Right lobe of liver (tissue), 6 donors: ENCODE data around the gene VEGFD. TPM values are rescaled to one million over a fixed set of nuclear protein-coding genes. Genes with fewer than 3 reads are reported as not detected.
A peak's percentile ranks its signal among the peaks of the same experiment; 100 is the strongest.

Source experiments
- ATAC-seq, 4 donors: fragments of 200-7000 bp; cut with Tn5 transposase; one replicate each; pipeline ENCODE4 v1.9.1; 2020; ENCODE audit warnings: mild to moderate bottlenecking in 4 of 4, moderate library complexity in 4 of 4
- DNase-seq, 3 donors: peaks; one replicate each; pipeline ENCODE4 v3.0.0-alpha.2; 2020
- H3K27ac ChIP-seq, 3 donors: fragments of 200-600 bp; one replicate each; pipeline ENCODE4 v1.8.0; 2022
- H3K27me3 ChIP-seq, 2 donors: fragments of 200-600 bp; one replicate each; pipeline ENCODE4 v1.8.0; 2022
- H3K36me3 ChIP-seq, 4 donors: fragments of 200-600 bp; sonication (generic) in 1 of 4; one replicate each; pipeline versions ENCODE4 v1.5.1 to v1.8.0; 2017 to 2022; ENCODE audit warnings: control low read depth in 1 of 4
- H3K4me1 ChIP-seq, 4 donors: fragments of 200-600 bp; sonication (generic) in 1 of 4; one replicate each; pipeline versions ENCODE4 v1.5.1 to v1.8.0; 2017 to 2022; ENCODE audit warnings: control low read depth in 1 of 4
- H3K4me3 ChIP-seq, 3 donors: fragments of 200-600 bp; one replicate each; pipeline ENCODE4 v1.8.0; 2022
- H3K9me3 ChIP-seq, 4 donors: fragments of 200-600 bp; sonication (generic) in 1 of 4; one replicate each; pipeline versions ENCODE4 v1.5.1 to v1.8.0; 2017 to 2022; ENCODE audit warnings: control low read depth in 1 of 4
- CTCF ChIP-seq, 4 donors: fragments of 200-600 bp in 3 of 4; fragments of 450-650 bp in 1 of 4; IDR thresholded peaks; one replicate each; pipeline versions ENCODE4 v1.5.1 to v1.8.0; 2016 to 2022; ENCODE audit warnings: antibody characterized with exemption in 4 of 4, mild to moderate bottlenecking in 2 of 4
- POLR2A ChIP-seq: fragments of 450-650 bp; IDR thresholded peaks from one replicate; pipeline ENCODE4 v1.6.1; 2017; ENCODE audit warnings: antibody characterized with exemption, mild to moderate bottlenecking
- WGBS: methylation state at CpG from one replicate; pipeline ENCODE4 v1.1.6; 2018; ENCODE audit warnings: low coverage, low lambda C conversion rate; ENCODE audit not compliant: insufficient coverage; ENCODE audit errors: missing lambda C conversion rate; 5-methylcytosine and 5-hydroxymethylcytosine counted together
- intact Hi-C, 2 donors: fragments of 100-400 bp; cut with DNase I; formaldehyde crosslinking; loops; one replicate each; pipeline versions ENCODE4 v1.11.2 to v1.14.1; 2022
- long read RNA-seq: library from polyadenylated mRNA; unstranded; transcript quantifications from one replicate; pipeline ENCODE4 v2.0.0, GENCODE V29; 2019
- total RNA-seq, 6 experiments: library from RNA; depleted of rRNA in 2 of 6; stranded (reverse); fragments of >200 nt in 2 of 6; fragmentation: NEBNext Ultra II Directional in 3 of 6; extraction: Animal tissue kit (Norgen Biotek cat#: 25700) in 3 of 6; gene quantifications; one replicate each; pipeline versions ENCODE4 v1.1.0 to v1.2.4, GENCODE V29; 2016 to 2023
- donor health status: DM: no; HTN: yes; CAD: no.
- donor health status: DM: no; HTN: no; CAD: no.
- donor health status: DM: no; HTN: no; CAD: no.
- donor health status: DM: no; HTN: yes; CAD: no.
- donor health status: DM: no; HTN: yes; CAD: no.

VEGFD gene
- under 1 TPM; 0.22 to 0.49 (median 0.33) TPM for total RNA-seq
- long read RNA-seq = 0 reads

DNA sequence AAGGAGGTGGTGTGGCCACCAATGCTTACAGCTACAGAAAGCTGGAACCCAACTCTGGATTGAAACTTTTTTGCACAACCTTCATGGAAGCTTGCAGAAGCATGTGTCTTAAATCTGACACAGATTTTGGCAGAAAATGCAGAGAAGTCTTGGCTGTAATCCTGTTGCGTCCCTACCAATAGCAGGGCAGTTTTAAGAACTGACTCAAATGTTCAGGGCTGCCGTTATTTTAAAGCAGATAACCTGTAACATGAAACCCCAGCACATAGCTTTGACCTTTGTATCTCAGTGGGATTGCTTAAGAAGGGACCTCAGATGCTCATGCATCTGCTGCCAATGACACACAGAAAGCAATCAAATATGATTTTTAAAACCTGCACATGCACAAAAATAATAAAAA, at the start of gene VEGFD:
Gene VEGFD, minus strand, starts transcription at position 110 of the 400 bp plus-strand sequence. CDS start 467 bp downstream, outside the sequence.
- peak in 1 of 3 donors; percentile 42 for DNase-seq
- Histone ChIP-seq H3K27me3 (no peaks in the 10 kb centered on the region), H3K9me3 (no peaks in the 10 kb centered on the region), H3K4me3 (no peak within 1 kb of the TSS), H3K36me3 (no peaks in the 10 kb centered on the region), H3K4me1 (no peaks in the 10 kb centered on the region), H3K27ac (no peak within 1 kb of the TSS)
- ATAC-seq = peak; percentile 75 to 95 (median 84)
- intact Hi-C loops = no loop called here
- TF ChIP-seq CTCF (IDR thresholded peaks at IDR 0.05) = no peak
- no peak for TF ChIP-seq POLR2A
- WGBS = 19% methylated on average over 2 of the region's 2 CpGs

GRCh38 chrX:15430584-15430983, 46.4 kb upstream of the VEGFD start:
- TF ChIP-seq POLR2A (no peak), CTCF (IDR thresholded peaks at IDR 0.05) (no peak)
- no peak overlapping the region for H3K4me3 ChIP-seq
- no peak overlapping the region for H3K27ac ChIP-seq
- peaks cover 0 to 2% (median 0%) of the 10 kb centered on the region in 4 donors for H3K36me3 ChIP-seq
- WGBS = 25% methylated on average over 1 of the region's 1 CpG
- no peaks in the 10 kb centered on the region for H3K27me3 ChIP-seq
- DNase-seq = no peak
- no peaks in the 10 kb centered on the region for H3K4me1 ChIP-seq
- ATAC-seq = no peak
- intact Hi-C loops = no loop called here
- no peaks in the 10 kb centered on the region for H3K9me3 ChIP-seq

GRCh38 chrX:15430076-15430475, 45.9 kb upstream of the VEGFD start:
- Histone ChIP-seq H3K27me3 (no peaks in the 10 kb centered on the region), H3K27ac (no peak overlapping the region), H3K36me3 (peaks cover 0 to 6% (median 0%) of the 10 kb centered on the region in 4 donors), H3K9me3 (no peaks in the 10 kb centered on the region), H3K4me3 (no peak overlapping the region), H3K4me1 (no peaks in the 10 kb centered on the region)
- DNase-seq (no peak), ATAC-seq (no peak)
- TF ChIP-seq CTCF (IDR thresholded peaks at IDR 0.05) = no peak
- WGBS = 37% methylated on average over 2 of the region's 2 CpGs
- intact Hi-C loops = no loop called here

GRCh38 chrX:15425024-15425423, 40.8 kb upstream of the VEGFD start:
- intact Hi-C loops = no loop called here
- WGBS = 50% methylated on average over 1 of the region's 1 CpG

More at GRCh38 chrX:15425024-15425423, 40.8 kb upstream of the VEGFD start:
- Histone ChIP-seq H3K9me3 (no peaks in the 10 kb centered on the region), H3K4me3 (no peak overlapping the region), H3K27ac (no peak overlapping the region), H3K36me3 (peaks cover 0 to 6% (median 0%) of the 10 kb centered on the region in 4 donors), H3K4me1 (no peaks in the 10 kb centered on the region), H3K27me3 (no peaks in the 10 kb centered on the region)
- no peak for ATAC-seq
- TF ChIP-seq POLR2A (no peak), CTCF (IDR thresholded peaks at IDR 0.05) (no peak)
- DNase-seq = no peak
